GM12801 (cell line): ENCODE data around the gene PPIC.

ENCODE experiments used
- TF ChIP-seq, protein P1 (sequence below): IDR thresholded peaks from one replicate; pipeline ENCODE4 v1.5.1; 2011; ENCODE audit warnings: control low read depth; ENCODE audit not compliant: insufficient read length; ENCODE audit errors: extremely low read depth

Gene PPIC

DNA sequence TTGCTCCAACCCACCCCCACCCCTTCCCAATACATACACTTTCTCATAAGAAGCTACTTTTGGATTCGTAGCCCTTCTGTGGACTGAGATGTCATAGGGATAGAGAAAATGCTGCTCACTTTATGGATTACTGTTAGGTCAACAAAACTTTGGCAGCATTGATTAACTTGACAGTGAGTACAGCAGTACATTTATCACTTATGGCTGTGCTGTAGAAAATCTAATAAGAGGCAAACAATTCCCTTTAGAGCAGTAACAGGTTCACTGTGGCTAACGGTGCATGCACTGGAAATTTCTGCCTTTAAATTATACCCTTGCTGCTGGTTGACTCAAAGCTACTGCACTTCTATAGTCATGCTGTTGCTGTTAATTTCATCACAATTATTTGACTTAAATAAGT is 59.2 kb downstream of the PPIC start:
- TF ChIP-seq, protein P1, sequence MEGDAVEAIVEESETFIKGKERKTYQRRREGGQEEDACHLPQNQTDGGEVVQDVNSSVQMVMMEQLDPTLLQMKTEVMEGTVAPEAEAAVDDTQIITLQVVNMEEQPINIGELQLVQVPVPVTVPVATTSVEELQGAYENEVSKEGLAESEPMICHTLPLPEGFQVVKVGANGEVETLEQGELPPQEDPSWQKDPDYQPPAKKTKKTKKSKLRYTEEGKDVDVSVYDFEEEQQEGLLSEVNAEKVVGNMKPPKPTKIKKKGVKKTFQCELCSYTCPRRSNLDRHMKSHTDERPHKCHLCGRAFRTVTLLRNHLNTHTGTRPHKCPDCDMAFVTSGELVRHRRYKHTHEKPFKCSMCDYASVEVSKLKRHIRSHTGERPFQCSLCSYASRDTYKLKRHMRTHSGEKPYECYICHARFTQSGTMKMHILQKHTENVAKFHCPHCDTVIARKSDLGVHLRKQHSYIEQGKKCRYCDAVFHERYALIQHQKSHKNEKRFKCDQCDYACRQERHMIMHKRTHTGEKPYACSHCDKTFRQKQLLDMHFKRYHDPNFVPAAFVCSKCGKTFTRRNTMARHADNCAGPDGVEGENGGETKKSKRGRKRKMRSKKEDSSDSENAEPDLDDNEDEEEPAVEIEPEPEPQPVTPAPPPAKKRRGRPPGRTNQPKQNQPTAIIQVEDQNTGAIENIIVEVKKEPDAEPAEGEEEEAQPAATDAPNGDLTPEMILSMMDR, result no peak
